Measurements from ENCODE around the gene DNAJB6. TPM values are rescaled to one million over a fixed set of nuclear protein-coding genes. Genes with fewer than 3 reads are reported as not detected.
"Not testable (repeated sequence)": the region's sequence is repeated elsewhere in the genome, so short reads cannot be mapped to it uniquely, and the experiment has no call there.

The DNAJB6 gene
- total RNA-seq, 3 donors from 2014 or later (not counting 1 experiment from before 2014, with no cell fraction given), result 309 to 343 (median 340) TPM

GRCh38 chr7:157318015-157318706, 18.6 kb upstream of the DNAJB6 start:
- ATAC-seq (no peak), DNase-seq (no peak)
- Mint-ChIP-seq H3K9me3 (no peaks in the 10 kb centered on the region), H3K27ac (no peak overlapping the region), H3K4me3 (no peak overlapping the region), H3K4me1 (no peaks in the 10 kb centered on the region), H3K36me3 (no peaks in the 10 kb centered on the region), H3K27me3 (ENCODE audit: low read depth in 2 of 2) (no peaks in the 10 kb centered on the region)
- WGBS (ENCODE audit: insufficient coverage), result 53% methylated on average over 14 of the region's 14 CpGs
- no peaks in the 10 kb centered on the region for H3K36me3 ChIP-seq (ENCODE audit: control insufficient read depth, insufficient read depth, low read length)
- no peaks in the 10 kb centered on the region for H3K27me3 ChIP-seq (ENCODE audit: control insufficient read depth, insufficient read depth, low read length)
- no peaks in the 10 kb centered on the region for H3K4me1 ChIP-seq (ENCODE audit: control insufficient read depth, insufficient read depth, low read length)
- no peaks in the 10 kb centered on the region for H3K9me3 ChIP-seq (ENCODE audit: control insufficient read depth, insufficient read depth, low read length)
- H3K4me3 ChIP-seq (ENCODE audit: low read length), result no peak overlapping the region
- no peak overlapping the region for H3K27ac ChIP-seq (ENCODE audit: low read length)
- intact Hi-C loops (cut with micrococcal nuclease), result no loop called here
- TF ChIP-seq CTCF (IDR thresholded peaks at IDR 0.05), result no peak

- no peak for DNase-seq
- 79% methylated on average over 4 of the region's 4 CpGs for WGBS (ENCODE audit: insufficient coverage)
- Mint-ChIP-seq H3K4me3 (no peak overlapping the region), H3K27me3 (ENCODE audit: low read depth in 2 of 2) (no peaks in the 10 kb centered on the region), H3K4me1 (no peaks in the 10 kb centered on the region), H3K9me3 (no peaks in the 10 kb centered on the region), H3K27ac (no peak overlapping the region), H3K36me3 (no peaks in the 10 kb centered on the region)
- no peak for ATAC-seq
- Histone ChIP-seq H3K9me3 (ENCODE audit: control insufficient read depth, insufficient read depth, low read length) (no peaks in the 10 kb centered on the region), H3K4me3 (ENCODE audit: low read length) (no peak overlapping the region), H3K36me3 (ENCODE audit: control insufficient read depth, insufficient read depth, low read length) (no peaks in the 10 kb centered on the region), H3K4me1 (ENCODE audit: control insufficient read depth, insufficient read depth, low read length) (no peaks in the 10 kb centered on the region), H3K27me3 (ENCODE audit: control insufficient read depth, insufficient read depth, low read length) (no peaks in the 10 kb centered on the region), H3K27ac (ENCODE audit: low read length) (no peak overlapping the region)
- TF ChIP-seq CTCF (IDR thresholded peaks at IDR 0.05), result no peak
- intact Hi-C loops (cut with micrococcal nuclease), result no loop called here
Observed at GRCh38 chr7:157320608-157320980, 16.2 kb upstream of the DNAJB6 start.

GRCh38 chr7:157323401-157323800, 13.4 kb upstream of the DNAJB6 start:
- Histone ChIP-seq H3K4me3 (ENCODE audit: low read length) (no peak overlapping the region), H3K4me1 (ENCODE audit: control insufficient read depth, insufficient read depth, low read length) (no peaks in the 10 kb centered on the region), H3K36me3 (ENCODE audit: control insufficient read depth, insufficient read depth, low read length) (no peaks in the 10 kb centered on the region), H3K27me3 (ENCODE audit: control insufficient read depth, insufficient read depth, low read length) (no peaks in the 10 kb centered on the region), H3K27ac (ENCODE audit: low read length) (no peak overlapping the region), H3K9me3 (ENCODE audit: control insufficient read depth, insufficient read depth, low read length) (no peaks in the 10 kb centered on the region)
- Mint-ChIP-seq H3K4me3 (no peak overlapping the region), H3K36me3 (no peaks in the 10 kb centered on the region), H3K27me3 (ENCODE audit: low read depth in 2 of 2) (no peaks in the 10 kb centered on the region), H3K9me3 (no peaks in the 10 kb centered on the region), H3K27ac (no peak overlapping the region), H3K4me1 (no peaks in the 10 kb centered on the region)
- no peak for TF ChIP-seq CTCF (IDR thresholded peaks at IDR 0.05)
- WGBS (ENCODE audit: insufficient coverage), result 93% methylated on average over 4 of the region's 4 CpGs
- ATAC-seq, result no peak
- DNase-seq, result no peak
- intact Hi-C loops (cut with micrococcal nuclease), result no loop called here

GRCh38 chr7:157329447-157329846, 7.4 kb upstream of the DNAJB6 start:
- H3K27ac Mint-ChIP-seq, result no peak overlapping the region
- TF ChIP-seq CTCF (IDR thresholded peaks at IDR 0.05), result no peak
- no peaks in the 10 kb centered on the region for H3K4me1 ChIP-seq (ENCODE audit: control insufficient read depth, insufficient read depth, low read length)
- H3K4me3 ChIP-seq (ENCODE audit: low read length), result no peak overlapping the region
- no peaks in the 10 kb centered on the region for H3K27me3 ChIP-seq (ENCODE audit: control insufficient read depth, insufficient read depth, low read length)
- no peaks in the 10 kb centered on the region for H3K9me3 ChIP-seq (ENCODE audit: control insufficient read depth, insufficient read depth, low read length)
- H3K4me3 Mint-ChIP-seq, result no peak overlapping the region
- H3K36me3 Mint-ChIP-seq, result no peaks in the 10 kb centered on the region
- H3K9me3 Mint-ChIP-seq, result no peaks in the 10 kb centered on the region
- no peaks in the 10 kb centered on the region for H3K36me3 ChIP-seq (ENCODE audit: control insufficient read depth, insufficient read depth, low read length)
- intact Hi-C loops (cut with micrococcal nuclease), result no loop called here
- no peak overlapping the region for H3K27ac ChIP-seq (ENCODE audit: low read length)
- peaks cover 0 to 4% of the 10 kb centered on the region in 2 donors for H3K27me3 Mint-ChIP-seq (ENCODE audit: low read depth in 2 of 2)
- DNase-seq, result no peak
- no peak for ATAC-seq
- H3K4me1 Mint-ChIP-seq, result no peaks in the 10 kb centered on the region
- WGBS (ENCODE audit: insufficient coverage), result 74% methylated on average over 11 of the region's 12 CpGs

GRCh38 chr7:157330567-157330966, 6.2 kb upstream of the DNAJB6 start:
- H3K27me3 Mint-ChIP-seq (ENCODE audit: low read depth in 2 of 2); intact Hi-C loops (cut with micrococcal nuclease); ATAC-seq: not testable (repeated sequence)

More at GRCh38 chr7:157330567-157330966, 6.2 kb upstream of the DNAJB6 start:
- H3K36me3 ChIP-seq (ENCODE audit: control insufficient read depth, insufficient read depth, low read length); H3K9me3 Mint-ChIP-seq; H3K4me3 ChIP-seq (ENCODE audit: low read length); H3K4me1 ChIP-seq (ENCODE audit: control insufficient read depth, insufficient read depth, low read length); H3K9me3 ChIP-seq (ENCODE audit: control insufficient read depth, insufficient read depth, low read length); H3K4me3 Mint-ChIP-seq; H3K27me3 ChIP-seq (ENCODE audit: control insufficient read depth, insufficient read depth, low read length); H3K36me3 Mint-ChIP-seq; H3K27ac Mint-ChIP-seq; H3K27ac ChIP-seq (ENCODE audit: low read length); DNase-seq; H3K4me1 Mint-ChIP-seq: not testable (repeated sequence)
- WGBS (ENCODE audit: insufficient coverage), result 78% methylated on average over 10 of the region's 10 CpGs
